ENCODE measurements around the gene ADAR.
A peak's percentile ranks its signal among the peaks of the same experiment; 100 is the strongest.

Gene ADAR

DNA sequence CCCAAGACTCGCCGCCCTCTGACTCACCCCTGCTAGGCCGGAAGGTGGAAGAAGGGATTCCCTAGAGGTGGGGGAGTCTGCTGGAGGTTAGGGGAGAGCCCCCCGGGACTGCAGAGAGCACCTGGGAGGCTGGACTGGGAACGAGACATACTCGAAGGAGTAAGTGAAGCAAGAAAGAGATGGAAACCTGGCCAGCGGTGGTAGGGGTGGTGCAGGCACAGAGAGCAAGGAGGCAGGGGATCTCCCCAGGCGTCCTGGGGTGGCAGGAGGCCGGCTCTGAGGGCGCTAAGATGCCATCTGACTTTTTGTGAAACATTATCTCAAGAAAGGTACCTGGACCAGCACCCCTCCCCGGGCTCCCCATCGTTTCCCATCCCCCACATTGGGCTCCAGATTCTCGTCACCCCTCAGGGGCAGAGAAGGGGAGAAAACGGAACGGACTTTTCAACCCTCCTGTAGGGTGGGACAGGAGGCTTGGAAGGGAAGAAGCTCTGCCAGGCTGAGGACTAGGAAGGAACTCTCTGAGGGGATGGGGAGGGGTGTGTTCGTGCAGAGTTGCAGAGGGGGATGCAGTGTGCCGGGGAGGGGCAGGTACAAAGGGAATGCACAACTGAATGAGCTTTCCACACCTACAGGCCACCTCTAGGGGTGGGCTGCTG, 39.7 kb downstream of the ADAR start:
- H3K4me3 ChIP-seq (ENCODE audit: low read length): no peak overlapping the region; the same call in 1 of the 2 replicates

DNA sequence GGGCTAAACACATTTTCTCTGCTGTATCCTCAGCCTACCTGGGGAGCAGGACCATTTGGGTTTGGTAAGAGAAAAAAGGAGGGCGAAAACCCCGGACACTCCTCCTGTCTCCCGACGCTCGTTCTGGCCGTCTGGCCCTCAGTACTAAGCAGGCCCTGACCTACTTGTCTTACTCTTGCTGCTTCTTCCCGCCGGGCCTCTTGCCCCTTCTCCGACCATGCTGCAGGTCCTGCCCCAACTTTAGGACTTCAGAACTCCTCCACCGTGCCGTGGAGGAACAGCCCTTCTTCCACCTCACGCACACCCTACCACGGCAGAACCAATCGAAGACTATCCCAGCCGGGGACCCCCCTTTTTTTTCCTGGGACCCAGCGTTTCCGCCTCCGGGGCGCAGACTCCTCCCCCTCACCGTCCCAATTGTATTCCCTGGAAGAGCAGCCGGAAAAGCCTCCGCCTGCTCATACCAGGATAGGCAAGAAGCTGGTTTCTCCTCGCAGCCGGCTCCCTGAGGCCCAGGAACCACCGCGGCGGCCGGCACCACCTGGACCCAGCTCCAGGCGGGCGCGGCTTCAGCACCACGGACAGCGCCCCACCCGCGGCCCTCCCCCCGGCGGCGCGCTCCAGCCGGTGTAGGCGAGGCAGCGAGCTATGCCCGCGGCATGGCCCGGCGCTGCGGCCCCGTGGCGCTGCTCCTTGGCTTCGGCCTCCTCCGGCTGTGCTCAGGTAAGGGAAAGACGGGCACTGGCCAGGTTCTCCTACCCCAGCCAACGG, 40.4 kb downstream of the ADAR start, which contains the start of gene CHRNB2:
TSS of gene CHRNB2 (plus strand) at position 393 of the 771 bp plus-strand sequence. CDS start at position 660, 267 bp downstream.
- DNase-seq (ENCODE audit: low read depth): peak; percentile 18
- TF ChIP-seq, protein P1, sequence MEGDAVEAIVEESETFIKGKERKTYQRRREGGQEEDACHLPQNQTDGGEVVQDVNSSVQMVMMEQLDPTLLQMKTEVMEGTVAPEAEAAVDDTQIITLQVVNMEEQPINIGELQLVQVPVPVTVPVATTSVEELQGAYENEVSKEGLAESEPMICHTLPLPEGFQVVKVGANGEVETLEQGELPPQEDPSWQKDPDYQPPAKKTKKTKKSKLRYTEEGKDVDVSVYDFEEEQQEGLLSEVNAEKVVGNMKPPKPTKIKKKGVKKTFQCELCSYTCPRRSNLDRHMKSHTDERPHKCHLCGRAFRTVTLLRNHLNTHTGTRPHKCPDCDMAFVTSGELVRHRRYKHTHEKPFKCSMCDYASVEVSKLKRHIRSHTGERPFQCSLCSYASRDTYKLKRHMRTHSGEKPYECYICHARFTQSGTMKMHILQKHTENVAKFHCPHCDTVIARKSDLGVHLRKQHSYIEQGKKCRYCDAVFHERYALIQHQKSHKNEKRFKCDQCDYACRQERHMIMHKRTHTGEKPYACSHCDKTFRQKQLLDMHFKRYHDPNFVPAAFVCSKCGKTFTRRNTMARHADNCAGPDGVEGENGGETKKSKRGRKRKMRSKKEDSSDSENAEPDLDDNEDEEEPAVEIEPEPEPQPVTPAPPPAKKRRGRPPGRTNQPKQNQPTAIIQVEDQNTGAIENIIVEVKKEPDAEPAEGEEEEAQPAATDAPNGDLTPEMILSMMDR (conservative IDR thresholded peaks at IDR 0.05; ENCODE audit: low read length): no peak
- H3K4me3 ChIP-seq (ENCODE audit: low read length): no peak within 1 kb of the TSS; the same call in 1 of the 2 replicates

More for the DNA sequence above, 39.7 kb downstream of the ADAR start:
- no peak for DNase-seq (ENCODE audit: low read depth)
- TF ChIP-seq, protein P1 (conservative IDR thresholded peaks at IDR 0.05; ENCODE audit: low read length): no peak

DNA sequence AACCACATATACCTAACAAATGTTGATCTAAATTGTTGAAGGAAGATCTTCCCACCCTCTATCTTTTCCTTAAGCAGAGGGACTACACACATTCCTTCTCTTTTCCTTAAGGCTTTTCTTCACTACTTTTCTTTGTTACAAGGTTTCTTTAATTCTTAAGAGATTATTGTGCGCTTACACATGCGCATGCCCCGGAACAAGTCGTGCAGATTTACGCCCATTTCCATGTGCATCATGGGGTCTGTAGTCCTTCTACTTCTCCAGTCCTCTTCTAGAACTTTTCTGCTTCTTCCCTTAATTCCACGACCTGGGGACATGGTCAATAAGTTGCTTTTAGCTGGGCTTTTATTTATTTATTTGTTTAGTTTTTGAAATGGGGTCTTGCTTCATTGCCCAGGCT, 42.1 kb downstream of the ADAR start:
- no peak overlapping the region for H3K4me3 ChIP-seq (ENCODE audit: low read length)
- no peak for DNase-seq (ENCODE audit: low read depth)
- TF ChIP-seq, protein P1 (conservative IDR thresholded peaks at IDR 0.05; ENCODE audit: low read length): no peak

DNA sequence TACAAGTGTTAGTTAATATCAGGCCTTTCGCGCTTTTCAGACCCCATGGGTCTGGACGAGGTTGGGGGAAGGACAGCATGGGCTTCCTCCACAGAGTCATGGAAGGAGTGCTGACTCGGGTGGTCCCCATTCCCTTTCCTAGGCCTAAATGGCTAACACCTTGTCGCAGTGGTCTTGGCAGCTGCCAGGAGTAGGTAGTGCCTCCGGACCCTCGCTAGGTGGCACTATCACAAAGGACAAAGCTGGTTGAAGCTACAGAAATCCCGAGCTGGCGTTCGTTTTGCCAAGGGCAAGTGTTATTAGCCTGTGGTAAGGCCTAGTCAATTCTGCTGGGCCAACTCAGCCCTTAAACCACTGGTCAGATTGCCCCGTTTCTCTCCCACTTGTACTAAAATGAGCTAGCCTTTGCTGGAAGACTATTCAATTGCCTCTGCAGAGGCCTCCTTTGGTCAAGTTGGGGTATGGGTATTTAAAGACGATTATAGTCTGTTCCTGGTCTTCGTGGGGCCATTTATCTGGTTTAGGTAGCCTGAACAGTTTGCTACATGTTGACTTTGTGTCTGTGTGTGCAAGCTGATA, 48.4 kb downstream of the ADAR start:
- TF ChIP-seq, protein P1 (conservative IDR thresholded peaks at IDR 0.05; ENCODE audit: low read length): peak; percentile 95
- peak overlapping the region; percentile 76 for H3K4me3 ChIP-seq (ENCODE audit: low read length)
- DNase-seq (ENCODE audit: low read depth): peak; percentile 90

DNA sequence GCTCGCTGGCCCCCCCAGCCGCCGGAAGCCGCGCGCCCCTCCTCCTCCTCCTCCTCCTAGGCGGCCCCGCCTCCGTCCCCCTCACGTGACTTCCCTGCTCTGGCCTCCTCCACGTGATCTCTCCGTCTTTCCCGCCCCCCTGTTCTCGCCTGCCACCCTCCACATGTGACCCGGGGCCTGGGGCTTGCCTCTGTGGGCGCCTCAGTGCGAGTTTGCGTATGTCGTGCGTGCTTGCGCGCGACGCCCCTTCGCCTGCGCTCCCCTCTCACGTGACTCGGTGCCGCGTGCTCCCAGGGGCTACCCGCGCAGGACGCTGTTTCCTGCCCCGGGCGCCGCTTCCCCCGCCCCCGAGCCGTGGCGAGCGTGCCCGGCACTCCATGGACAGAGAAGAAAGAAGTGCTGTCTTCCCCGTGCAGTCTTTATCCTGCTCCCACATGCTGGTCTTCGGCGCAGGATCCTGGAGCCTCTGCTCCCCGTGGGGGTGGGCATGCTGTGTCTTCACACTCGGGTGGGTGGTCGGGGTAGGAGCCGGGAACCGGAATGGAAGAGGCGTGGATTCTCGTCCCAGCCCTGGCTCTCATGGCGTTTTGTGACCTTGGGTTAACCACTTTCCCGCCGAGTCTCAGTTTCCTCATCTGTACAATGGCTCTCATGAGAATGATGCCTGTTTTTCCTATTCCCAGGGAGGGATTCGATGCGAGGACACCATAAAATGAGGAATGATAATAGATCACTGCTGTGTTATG, 49.1 kb downstream of the ADAR start:
- peak overlapping the region; percentile 76 for H3K4me3 ChIP-seq (ENCODE audit: low read length)
- TF ChIP-seq, protein P1 (conservative IDR thresholded peaks at IDR 0.05; ENCODE audit: low read length): no peak
- DNase-seq (ENCODE audit: low read depth): peak; percentile 99

DNA sequence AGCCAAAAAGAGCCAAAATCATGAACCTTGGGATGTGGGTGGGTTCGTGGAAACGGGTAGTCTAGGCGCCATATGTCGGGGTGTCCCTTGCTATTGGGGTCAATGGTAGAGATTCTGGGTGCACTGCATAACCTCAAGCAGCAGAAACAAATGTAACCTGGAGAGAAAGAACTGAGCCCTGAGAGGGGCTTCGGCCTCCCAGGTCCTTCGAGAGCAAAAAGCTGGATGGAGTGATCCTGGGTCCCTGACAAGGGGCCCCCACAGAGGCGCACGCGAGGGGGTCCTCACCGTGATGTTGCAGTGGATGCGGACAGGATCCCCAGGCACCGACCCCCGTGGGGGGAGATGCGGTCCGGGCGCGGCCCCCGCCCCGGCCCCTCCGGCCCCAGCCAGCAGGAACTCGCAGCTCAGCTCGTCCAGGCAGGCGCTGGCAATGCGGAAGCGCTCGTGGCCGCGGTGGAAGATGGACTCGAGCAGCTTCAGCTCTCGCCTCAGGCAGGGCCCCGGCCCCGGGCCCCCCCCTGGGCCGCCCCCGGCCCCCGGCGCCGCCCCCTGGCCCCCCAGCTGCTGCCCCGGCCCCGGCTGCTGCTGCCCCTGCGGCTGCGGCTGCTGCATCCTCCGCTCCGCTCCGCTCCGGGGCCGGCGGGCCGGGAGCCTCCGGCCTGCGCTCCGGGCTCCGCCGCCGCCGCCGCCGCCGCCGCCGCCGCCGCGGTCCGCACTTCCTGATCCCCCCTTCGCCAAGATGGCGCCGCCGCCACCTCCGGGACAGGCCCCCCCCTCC, 49.9 kb downstream of the ADAR start, which contains the start of gene UBE2Q1:
TSS of gene UBE2Q1 (minus strand) at position 724 of the 781 bp plus-strand sequence. CDS start at position 615, 109 bp downstream.
- DNase-seq (ENCODE audit: low read depth): peak; percentile 26
- peak within 1 kb of the TSS; percentile 76 for H3K4me3 ChIP-seq (ENCODE audit: low read length)
- TF ChIP-seq, protein P1 (conservative IDR thresholded peaks at IDR 0.05; ENCODE audit: low read length): no peak
